ENCODE results near the gene KLF7.

DNA sequence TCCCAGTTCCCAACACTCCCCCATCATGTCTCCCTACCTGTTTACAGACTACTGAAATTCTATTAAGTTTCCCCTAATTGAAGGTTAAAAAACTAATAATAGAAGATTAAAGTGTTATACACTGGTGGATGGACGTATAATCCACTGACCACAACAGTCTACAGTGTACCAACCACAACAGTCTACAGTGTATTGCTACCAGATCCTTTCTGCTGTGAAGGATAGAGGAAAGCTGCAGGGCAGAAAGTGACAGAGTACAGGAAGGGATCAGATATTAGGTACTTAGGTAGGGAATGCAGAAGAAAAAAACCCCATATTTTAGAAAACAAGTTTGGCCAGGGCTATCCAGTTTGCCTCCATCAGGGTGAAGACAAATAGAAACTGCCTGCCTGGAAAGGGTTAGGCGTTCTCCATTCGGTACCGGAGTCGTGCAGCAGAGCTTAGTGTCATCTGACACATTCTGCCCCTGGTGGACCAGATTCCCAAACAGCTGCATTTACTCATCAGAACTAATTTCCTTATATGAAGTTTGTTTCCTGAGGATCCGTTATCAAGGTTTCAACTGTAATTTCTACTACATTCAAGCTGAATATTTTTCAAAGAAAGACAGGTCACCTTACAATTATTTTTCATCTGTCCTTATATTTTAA lies 49.9 kb downstream of the KLF7 start:
- no peak for TF ChIP-seq CTCF (conservative IDR thresholded peaks at IDR 0.05; ENCODE audit: low read depth, low read length)
- no peak for TF ChIP-seq EZH2 (IDR thresholded peaks at IDR 0.05; ENCODE audit: low read length, unreplicated experiment)

Measured in PC-3 (cell line).